ENCODE measurements around the gene COX7A2L.
"Not testable (repeated sequence)": the region's sequence is repeated elsewhere in the genome, so short reads cannot be mapped to it uniquely, and the experiment has no call there.

COX7A2L gene, protein sequence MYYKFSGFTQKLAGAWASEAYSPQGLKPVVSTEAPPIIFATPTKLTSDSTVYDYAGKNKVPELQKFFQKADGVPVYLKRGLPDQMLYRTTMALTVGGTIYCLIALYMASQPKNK
- 50.4 to 64.7 (median 51.6) reads per million in 4 experiments for total RNA-seq

- DNase-seq = peak; percentile 93
Observed at GRCh38 chr2:42360890-42361727, at the start of gene COX7A2L. Gene COX7A2L, minus strand, starts transcription at chr2:42361217. Its CDS starts 56 bp downstream, at chr2:42361161.

- DNase-seq = no peak
Observed at GRCh38 chr2:42408009-42408408, 47.0 kb upstream of the COX7A2L start.

DNA sequence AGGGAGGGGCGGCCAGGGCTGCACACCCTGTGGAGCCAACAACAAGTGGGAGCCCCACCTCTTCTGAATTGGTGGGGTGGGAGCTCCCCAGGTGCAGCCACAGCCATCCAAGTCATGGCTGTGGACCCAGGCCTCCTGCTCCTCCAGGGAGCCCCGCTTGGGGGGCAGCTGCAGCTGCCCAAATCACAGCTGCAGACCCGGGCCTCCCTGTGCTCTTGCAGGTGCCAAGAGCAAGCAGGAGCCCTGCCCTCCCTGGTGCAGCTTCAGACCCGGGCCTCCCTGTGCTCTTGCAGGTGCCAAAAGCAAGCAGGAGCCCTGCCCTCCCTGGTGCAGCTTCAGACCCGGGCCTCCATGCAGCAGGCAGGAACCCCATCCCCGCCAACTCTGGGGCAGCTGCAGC, 46.5 kb upstream of the COX7A2L start:
- no peak for DNase-seq

- DNase-seq = no peak
Observed at GRCh38 chr2:42404676-42405075, 43.7 kb upstream of the COX7A2L start.

DNA sequence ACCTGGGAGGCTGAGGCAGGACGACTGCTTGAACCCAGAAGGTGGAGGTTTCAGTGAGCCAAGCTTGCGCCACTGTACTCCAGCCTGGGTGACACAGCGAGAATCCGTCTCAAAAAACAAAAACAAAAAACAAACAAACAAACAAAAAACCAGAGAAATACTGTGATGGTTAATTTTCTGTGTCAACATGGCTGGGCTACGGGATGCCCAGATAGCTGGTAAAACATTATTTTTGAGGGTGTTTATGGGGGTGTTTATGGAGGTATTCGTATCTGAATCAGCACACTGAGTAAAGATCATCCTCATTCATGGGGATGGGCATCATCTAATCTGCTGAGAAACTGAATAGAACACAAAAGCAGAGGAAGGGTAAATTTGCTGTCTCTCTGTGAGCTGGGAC, 40.8 kb upstream of the COX7A2L start:
- DNase-seq = no peak

- DNase-seq = not testable (repeated sequence)
Observed at GRCh38 chr2:42398052-42398451, 37.0 kb upstream of the COX7A2L start.

GRCh38 chr2:42393320-42393719, 32.3 kb upstream of the COX7A2L start:
- DNase-seq = not testable (repeated sequence)

DNA sequence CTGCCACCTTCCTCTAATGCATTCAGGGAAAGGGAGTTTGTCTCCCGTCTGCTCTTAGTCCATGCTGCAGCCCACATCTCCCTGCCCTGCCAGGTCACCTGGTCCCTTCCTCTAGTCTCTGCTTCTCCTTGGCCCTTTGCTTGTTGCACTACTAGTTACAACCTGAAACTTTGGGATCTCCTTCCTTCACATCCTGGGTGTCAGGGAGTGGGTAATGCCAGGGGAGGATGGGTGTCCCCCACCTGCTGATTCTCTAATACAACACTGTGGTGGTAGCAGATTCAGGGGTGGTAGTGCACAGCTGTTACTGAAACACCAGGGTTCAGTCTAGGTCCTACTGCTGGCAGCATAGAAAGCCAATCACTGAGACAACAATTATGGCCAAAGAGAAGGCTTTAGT, 31.2 kb upstream of the COX7A2L start:
- no peak for DNase-seq

- no peak for DNase-seq
Observed at GRCh38 chr2:42390401-42390969, 29.5 kb upstream of the COX7A2L start.

GRCh38 chr2:42386682-42387081, 25.7 kb upstream of the COX7A2L start:
- DNase-seq = no peak

DNA sequence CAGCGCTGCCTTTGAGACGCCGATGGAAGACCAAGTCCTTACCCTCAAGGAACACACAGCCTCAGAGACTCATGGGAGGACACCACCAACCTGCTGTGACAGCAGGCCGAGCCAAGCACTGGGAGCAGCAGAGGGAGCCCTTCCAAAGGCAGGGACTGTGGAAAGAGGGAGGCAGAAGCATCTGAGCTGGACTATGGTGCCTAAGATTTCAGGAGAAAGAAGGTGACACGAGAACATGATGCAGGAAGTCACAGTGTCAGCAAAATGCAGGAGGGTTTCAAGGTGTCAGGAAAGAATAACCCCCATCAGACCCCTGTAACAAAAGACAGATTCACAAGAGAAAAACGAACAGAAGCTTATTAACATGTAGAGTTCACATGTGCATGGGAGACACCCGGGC, 24.2 kb upstream of the COX7A2L start:
- no peak for DNase-seq

DNA sequence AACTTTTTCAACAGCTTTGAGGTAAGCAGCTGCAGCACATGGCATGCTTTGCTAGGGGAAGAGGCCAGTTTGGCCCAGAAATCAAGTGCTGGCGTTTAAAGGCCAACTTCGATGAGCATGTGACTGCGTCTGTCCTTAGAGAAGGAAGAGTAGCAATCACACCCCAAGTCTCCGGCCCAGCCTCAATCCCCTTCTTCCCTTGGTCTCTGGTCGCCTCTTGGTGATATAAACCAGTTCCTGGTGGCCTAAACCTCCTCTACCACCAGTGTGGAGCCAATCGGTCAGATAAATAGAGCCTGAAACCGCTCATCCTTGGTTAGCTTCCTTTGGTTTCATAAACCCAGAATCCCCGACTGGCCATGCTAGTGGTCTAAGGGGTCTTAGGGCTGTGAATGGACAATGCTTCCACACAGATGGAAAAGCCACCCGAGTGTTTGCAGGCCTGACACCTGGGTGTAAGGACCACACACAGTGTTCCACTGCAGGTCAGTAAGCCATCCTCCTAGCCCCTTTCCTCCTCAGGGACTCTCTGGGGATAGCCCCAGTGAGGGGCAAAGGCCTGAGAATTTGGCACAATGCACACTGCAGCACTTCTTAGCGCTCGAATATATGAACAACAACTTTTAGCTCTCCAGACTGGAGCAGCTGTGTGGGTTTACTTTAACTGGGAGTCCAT, 23.0 kb upstream of the COX7A2L start:
- DNase-seq = no peak

GRCh38 chr2:42382144-42382543, 21.1 kb upstream of the COX7A2L start:
- no peak for DNase-seq

DNA sequence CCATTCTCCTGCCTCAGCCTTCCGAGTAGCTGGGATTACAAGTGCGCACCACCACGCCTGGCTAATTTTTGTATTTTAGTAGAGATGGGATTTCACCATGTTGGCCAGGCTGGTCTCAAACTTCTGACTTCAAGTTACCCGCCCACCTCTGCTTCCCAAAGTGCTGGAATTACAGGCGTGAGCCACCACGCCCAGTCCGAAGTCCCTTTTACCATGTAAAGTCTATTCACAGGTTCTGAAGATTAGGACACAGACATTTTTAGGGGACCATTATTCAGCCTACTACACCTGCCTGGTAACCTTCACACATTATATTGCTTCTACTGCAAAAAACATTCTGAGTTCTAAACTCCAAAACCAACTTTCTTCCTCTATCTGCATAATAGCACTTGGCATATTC, 19.0 kb upstream of the COX7A2L start:
- not testable (repeated sequence) for DNase-seq

GRCh38 chr2:42378415-42378814, 17.4 kb upstream of the COX7A2L start:
- DNase-seq = no peak

DNA sequence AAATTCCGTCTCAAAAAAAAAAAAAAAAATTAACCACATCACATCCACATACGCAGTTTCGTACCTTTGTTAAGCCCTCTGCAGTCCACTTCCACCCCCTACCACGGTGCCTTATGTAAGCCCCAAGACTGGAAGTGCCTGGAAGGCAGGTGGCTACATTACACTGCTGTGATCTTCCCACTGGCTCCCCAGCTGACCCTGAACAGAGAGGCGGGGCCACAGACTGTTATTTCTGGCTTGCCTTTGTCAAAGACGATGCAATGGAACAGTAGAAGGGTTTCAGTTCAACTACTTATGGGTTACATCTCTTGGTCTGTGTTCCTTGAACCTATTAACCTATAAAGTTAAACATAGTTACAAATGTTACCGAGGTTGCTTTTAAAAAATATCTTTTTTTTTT, 15.7 kb upstream of the COX7A2L start:
- DNase-seq = no peak

- no peak for DNase-seq
Observed at GRCh38 chr2:42372474-42373200, 11.6 kb upstream of the COX7A2L start.

GRCh38 chr2:42371611-42372473, 10.8 kb upstream of the COX7A2L start:
- DNase-seq = no peak

DNA sequence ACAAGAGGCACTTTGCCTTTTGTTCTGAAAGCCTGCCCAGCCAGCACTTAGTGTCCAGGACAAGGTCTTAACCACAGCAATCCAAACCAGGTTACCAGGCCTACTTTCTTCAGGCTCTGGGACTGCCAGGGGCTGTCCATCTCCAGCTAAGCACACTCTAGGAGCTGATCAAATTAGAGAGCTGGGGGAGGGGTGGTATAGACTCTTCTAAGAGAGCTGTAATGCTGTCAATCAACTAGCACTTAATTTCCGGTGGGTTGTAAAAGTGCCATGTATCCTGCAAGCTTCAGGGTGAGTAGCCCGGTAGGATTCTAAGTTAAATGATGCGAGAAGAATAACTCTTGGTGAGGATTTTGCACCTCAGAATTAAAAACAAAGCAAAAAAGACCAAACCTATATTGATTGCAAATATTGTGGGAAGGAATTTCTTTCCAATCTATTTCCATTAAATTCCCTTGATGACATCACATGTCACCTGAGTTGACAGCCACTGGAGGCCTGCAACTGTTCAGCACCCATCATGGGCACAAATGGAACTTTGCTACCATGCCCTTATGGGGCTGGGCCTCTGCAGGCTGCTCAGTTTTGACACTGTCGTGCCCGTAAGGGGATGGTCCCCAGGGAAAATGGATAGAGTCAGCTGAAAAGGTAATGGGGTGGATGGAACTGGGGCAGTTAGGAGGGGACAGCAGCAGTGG, 8.7 kb upstream of the COX7A2L start:
- DNase-seq = no peak

GRCh38 chr2:42368817-42369531, 8.0 kb upstream of the COX7A2L start:
- DNase-seq = no peak

DNA sequence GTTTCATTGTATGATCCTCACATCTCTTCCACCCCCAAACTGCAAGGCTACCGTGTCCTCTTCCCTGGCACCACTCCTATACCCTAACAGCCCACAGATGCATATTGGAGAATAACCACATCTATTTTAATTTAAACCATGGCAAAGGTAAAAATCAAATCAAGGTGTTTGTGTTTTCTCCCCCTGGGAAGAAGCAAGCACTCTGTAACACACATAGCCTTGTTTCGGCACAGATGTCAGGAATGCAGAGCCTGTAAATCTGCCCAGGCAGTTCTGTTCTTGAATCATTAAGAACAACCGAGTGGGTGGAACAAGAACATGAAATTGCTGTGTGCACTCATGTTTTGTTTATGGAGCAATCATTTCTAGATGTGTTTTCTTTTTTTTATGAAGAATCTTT, 6.8 kb upstream of the COX7A2L start:
- DNase-seq = no peak
